Breast epithelium (tissue), 4 donors: ENCODE data around the gene GRIP2. TPM values are rescaled to one million over a fixed set of nuclear protein-coding genes. Genes with fewer than 3 reads are reported as not detected.
A peak's percentile ranks its signal among the peaks of the same experiment; 100 is the strongest.

Experiments
- DNase-seq, 2 donors: peaks; one replicate each; pipeline ENCODE4 v3.0.0-alpha.2; 2019; ENCODE audit warnings: low spot score in 2 of 2
- H3K27ac ChIP-seq, 2 donors: fragments of 200-600 bp; sonication (generic) in 1 of 2; one replicate each; pipeline ENCODE4 v1.5.1; 2016 to 2019; ENCODE audit warnings: mild to moderate bottlenecking in 1 of 2
- H3K27me3 ChIP-seq, 2 donors: fragments of 200-600 bp; sonication (generic) in 1 of 2; one replicate each; pipeline versions ENCODE4 v1.5.1 to v1.6.0; 2017 to 2019; ENCODE audit warnings: control low read depth in 1 of 2, mild to moderate bottlenecking in 1 of 2
- H3K36me3 ChIP-seq: fragments of 200-600 bp; one replicate; pipeline ENCODE4 v1.5.1; 2019
- H3K4me1 ChIP-seq, 2 donors: fragments of 200-600 bp; sonication (generic); one replicate each; pipeline ENCODE4 v1.5.1; 2016 to 2019; ENCODE audit warnings: control low read depth in 1 of 2
- H3K4me3 ChIP-seq, 3 donors: fragments of 200-600 bp; sonication (generic); 1 replicate in 2 of 3; 2 replicates in 1 of 3; pipeline ENCODE4 v1.5.1; 2016 to 2019; ENCODE audit warnings: mild to moderate bottlenecking in 3 of 3, moderate library complexity in 2 of 3
- H3K9me3 ChIP-seq, 2 donors: fragments of 200-600 bp; sonication (generic) in 1 of 2; one replicate each; pipeline ENCODE4 v1.5.1; 2016 to 2019; ENCODE audit warnings: control low read depth in 1 of 2
- POLR2A ChIP-seq: fragments of 450-650 bp; IDR thresholded peaks from one replicate; pipeline ENCODE4 v1.6.1; 2016; ENCODE audit warnings: antibody characterized with exemption, mild to moderate bottlenecking, moderate library complexity
- POLR2AphosphoS5 ChIP-seq, 3 donors: sonication (generic); formaldehyde crosslinking; IDR thresholded peaks; one replicate each; pipeline ENCODE4 v1.6.1; 2017; ENCODE audit warnings: antibody characterized with exemption in 3 of 3
- intact Hi-C: fragments of 100-400 bp; cut with DNase I; formaldehyde crosslinking; loops from one replicate; pipeline ENCODE4 v1.15.1; 2023; ENCODE audit warnings: low total_unique reads
- total RNA-seq, 3 donors: library from RNA; depleted of rRNA; stranded (reverse); fragments of >200 nt; gene quantifications; one replicate each; pipeline ENCODE4 v1.1.0, GENCODE V29; 2016
- TF ChIP-seq, protein P1 (sequence below), 3 donors: fragments of 450-650 bp; IDR thresholded peaks; one replicate each; pipeline ENCODE4 v1.5.1; 2016 to 2017; ENCODE audit warnings: antibody characterized with exemption in 3 of 3, mild to moderate bottlenecking in 3 of 3, moderate library complexity in 3 of 3

Gene GRIP2
- total RNA-seq, 3 donors from 2014 or later, result 0.16 to 0.88 (median 0.33) TPM

DNA sequence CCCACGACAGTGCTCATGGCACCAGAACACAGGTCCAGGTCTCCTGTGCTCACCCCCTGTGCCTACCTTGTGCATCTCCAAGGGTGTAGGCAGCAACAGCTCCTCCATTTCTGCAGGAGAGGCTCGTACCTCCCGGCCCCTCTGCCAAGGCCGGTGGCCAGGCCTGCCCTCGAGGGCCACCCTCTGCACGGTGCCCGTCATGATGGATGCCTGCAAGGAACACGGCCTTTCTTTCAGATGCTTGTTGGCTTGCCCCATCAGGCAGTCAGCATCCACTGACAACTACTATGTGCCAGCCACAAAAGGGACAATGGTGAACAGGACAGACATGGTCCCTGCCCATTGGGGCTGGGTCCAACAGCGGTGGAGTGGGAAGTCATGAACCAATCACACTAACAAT lies 43.8 kb downstream of the GRIP2 start:
- Histone ChIP-seq H3K36me3 (no peaks in the 10 kb centered on the region), H3K27me3 (no peaks in the 10 kb centered on the region), H3K27ac (no peak overlapping the region), H3K4me3 (no peak overlapping the region), H3K9me3 (no peaks in the 10 kb centered on the region), H3K4me1 (no peaks in the 10 kb centered on the region)
- no peak for DNase-seq
- intact Hi-C loops, result no loop called here
- TF ChIP-seq POLR2A (no peak), POLR2AphosphoS5 (IDR thresholded peaks at IDR 0.05) (no peak)
- TF ChIP-seq, protein P1, sequence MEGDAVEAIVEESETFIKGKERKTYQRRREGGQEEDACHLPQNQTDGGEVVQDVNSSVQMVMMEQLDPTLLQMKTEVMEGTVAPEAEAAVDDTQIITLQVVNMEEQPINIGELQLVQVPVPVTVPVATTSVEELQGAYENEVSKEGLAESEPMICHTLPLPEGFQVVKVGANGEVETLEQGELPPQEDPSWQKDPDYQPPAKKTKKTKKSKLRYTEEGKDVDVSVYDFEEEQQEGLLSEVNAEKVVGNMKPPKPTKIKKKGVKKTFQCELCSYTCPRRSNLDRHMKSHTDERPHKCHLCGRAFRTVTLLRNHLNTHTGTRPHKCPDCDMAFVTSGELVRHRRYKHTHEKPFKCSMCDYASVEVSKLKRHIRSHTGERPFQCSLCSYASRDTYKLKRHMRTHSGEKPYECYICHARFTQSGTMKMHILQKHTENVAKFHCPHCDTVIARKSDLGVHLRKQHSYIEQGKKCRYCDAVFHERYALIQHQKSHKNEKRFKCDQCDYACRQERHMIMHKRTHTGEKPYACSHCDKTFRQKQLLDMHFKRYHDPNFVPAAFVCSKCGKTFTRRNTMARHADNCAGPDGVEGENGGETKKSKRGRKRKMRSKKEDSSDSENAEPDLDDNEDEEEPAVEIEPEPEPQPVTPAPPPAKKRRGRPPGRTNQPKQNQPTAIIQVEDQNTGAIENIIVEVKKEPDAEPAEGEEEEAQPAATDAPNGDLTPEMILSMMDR (IDR thresholded peaks at IDR 0.05), result no peak

DNA sequence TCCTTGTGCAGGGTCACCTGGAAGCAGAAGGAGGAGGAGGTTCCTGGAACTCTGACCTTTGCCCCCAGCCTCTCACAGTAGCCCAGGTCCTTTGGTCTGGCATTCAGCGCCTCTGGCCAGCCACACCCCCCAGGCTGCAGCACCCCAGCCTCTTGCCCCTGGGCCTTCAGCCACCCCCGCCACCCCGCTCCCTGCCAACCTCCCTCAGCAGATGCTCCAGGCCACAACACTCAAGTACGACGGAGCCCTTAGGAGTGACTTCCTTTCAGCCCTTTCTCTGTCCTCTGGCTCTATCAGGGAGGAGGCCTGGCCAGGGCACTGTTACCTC lies 45.2 kb downstream of the GRIP2 start:
- intact Hi-C loops, result no loop called here
- H3K9me3 ChIP-seq, result no peaks in the 10 kb centered on the region
- H3K4me1 ChIP-seq, result no peaks in the 10 kb centered on the region
- H3K36me3 ChIP-seq, result no peaks in the 10 kb centered on the region
- DNase-seq, result no peak
- TF ChIP-seq, protein P1 (IDR thresholded peaks at IDR 0.05), result no peak
- TF ChIP-seq POLR2A, result no peak
- TF ChIP-seq POLR2AphosphoS5 (IDR thresholded peaks at IDR 0.05), result no peak
- no peak overlapping the region for H3K27ac ChIP-seq
- H3K27me3 ChIP-seq, result no peaks in the 10 kb centered on the region
- no peak overlapping the region for H3K4me3 ChIP-seq

DNA sequence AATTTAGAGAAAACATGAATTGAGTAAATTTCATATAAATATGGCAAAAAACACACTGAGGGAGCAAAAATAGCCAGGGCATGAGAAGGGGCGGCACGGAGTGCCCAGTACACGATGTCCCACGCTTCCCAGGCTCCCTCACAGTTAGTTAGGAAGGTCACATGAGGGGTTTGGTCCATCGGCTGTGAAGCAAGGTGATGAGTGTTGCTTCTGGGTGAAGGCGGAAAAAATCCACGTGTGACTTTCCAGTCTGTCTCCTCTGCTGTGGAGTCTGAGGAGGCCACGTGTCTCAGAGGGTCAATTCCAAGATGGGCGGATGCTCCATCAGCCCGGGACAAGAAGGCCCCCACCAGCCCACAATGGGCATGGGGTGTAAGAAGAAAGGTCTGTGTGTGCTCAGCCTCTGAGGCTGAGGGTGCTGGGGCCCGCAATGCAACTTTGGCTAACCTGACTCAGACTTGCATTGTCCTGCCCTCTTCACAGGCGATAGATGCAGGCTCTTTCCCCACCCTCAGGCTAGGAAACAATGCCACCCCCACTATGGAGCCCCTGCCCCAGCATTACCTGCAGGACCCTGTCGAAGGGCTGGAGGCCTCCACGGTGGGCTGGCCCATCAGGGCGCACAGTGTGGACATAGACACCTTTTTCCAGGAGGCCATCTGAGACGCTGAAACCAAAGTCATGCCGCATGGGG lies 45.7 kb downstream of the GRIP2 start:
- intact Hi-C loops, result no loop called here
- H3K4me1 ChIP-seq, result no peaks in the 10 kb centered on the region
- H3K9me3 ChIP-seq, result no peaks in the 10 kb centered on the region
- DNase-seq, result no peak
- H3K27me3 ChIP-seq, result no peaks in the 10 kb centered on the region
- TF ChIP-seq, protein P1 (IDR thresholded peaks at IDR 0.05), result no peak
- TF ChIP-seq POLR2A, result no peak
- TF ChIP-seq POLR2AphosphoS5 (IDR thresholded peaks at IDR 0.05), result no peak
- H3K27ac ChIP-seq, result no peak overlapping the region
- no peaks in the 10 kb centered on the region for H3K36me3 ChIP-seq
- H3K4me3 ChIP-seq, result no peak overlapping the region

DNA sequence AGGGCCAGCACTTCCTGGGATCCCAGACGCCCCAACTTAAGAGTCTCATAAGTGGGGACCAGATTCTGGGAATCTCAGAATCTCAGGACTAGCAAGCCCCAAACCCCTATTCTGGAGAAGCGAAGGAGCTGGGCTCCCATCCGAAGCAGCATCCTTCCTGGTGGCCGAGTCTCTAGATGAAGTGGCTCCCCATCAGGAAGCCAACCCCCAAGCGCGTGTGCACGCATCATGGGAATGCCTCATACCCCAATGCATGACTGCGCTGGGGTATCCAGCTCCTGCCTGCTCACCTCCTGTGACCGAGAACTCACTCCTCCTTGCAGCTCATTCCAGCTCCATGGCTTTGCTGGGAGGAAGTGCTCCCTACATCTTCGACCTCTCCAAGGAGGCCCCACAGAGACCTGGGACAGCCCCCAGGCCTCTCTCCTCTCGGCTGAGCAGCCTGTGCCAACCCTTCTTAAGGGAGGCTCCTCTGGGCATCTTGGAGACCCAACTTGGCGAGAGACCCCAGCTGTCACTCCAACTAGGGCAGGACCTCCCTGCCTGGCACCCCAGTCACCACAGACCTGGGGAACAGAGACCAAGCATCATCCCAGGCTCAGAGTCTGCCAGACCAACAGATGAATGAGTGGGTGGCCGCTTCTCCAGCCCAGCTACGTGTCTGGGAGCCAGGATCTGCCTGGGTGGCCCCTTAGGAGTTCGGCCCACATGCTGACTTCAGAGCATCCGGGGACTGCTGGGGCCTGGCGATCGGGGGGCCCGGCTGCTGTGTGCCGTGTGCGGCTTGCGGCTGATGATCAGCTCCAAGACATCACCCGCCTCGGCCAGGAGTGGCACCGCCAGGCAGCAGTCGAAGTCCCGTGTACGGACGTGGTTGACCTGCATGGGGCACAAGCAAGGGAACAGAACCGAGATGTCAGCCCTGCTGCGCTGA lies 46.9 kb downstream of the GRIP2 start:
- H3K4me1 ChIP-seq, result peaks cover 0 to 1% of the 10 kb centered on the region in 2 donors
- DNase-seq, result no peak
- intact Hi-C loops, result no loop called here
- no peaks in the 10 kb centered on the region for H3K36me3 ChIP-seq
- H3K9me3 ChIP-seq, result no peaks in the 10 kb centered on the region
- no peak overlapping the region for H3K4me3 ChIP-seq
- H3K27ac ChIP-seq, result peak overlapping the region in 1 of 2 donors; percentile 3
- TF ChIP-seq POLR2A (no peak), POLR2AphosphoS5 (IDR thresholded peaks at IDR 0.05) (no peak)
- no peaks in the 10 kb centered on the region for H3K27me3 ChIP-seq

DNA sequence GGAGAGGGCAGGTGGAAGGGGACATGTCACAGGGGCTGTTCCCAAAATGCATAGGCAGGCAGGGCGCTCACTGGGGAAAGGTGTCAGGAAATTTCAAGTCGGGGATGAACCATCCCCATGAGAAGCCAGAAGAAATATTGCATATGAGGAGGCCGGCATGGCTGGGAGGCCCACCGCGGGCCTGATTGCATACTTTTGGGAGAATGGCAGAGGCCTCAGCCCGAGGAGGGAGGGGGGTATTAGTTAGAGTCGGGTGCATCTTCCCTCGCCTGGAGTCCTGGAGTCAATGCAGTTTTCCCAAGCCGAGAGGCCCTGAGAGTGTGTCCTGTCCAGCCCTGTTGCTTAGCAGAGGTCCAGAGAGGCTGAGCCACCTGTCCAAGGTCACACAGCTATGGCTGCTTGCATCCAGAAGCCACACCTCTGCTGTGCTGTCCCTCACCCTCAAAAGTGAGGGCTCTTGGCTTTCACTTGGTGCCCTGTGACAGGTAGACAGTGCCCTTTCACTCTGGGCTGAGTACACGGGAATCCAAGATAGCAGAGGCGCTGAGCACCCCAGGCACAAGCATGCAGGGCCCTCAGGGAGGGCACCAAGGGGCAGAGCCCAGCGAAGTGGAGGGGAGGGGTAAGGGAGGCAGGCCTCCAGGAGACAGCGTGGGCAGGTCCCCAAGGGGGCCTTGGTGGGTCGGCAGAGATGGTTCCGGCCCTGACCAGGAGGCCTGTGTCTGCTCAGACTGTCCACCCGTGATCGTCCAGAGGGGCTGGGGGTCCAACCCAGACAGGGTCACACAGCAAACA lies 48.5 kb downstream of the GRIP2 start:
- TF ChIP-seq POLR2A (no peak), POLR2AphosphoS5 (IDR thresholded peaks at IDR 0.05) (no peak)
- TF ChIP-seq, protein P1 (IDR thresholded peaks at IDR 0.05), result no peak
- DNase-seq, result no peak
- intact Hi-C loops, result no loop called here
- no peaks in the 10 kb centered on the region for H3K27me3 ChIP-seq
- H3K4me3 ChIP-seq, result no peak overlapping the region
- H3K36me3 ChIP-seq, result no peaks in the 10 kb centered on the region
- no peak overlapping the region for H3K27ac ChIP-seq
- H3K4me1 ChIP-seq, result peaks cover 0 to 4% of the 10 kb centered on the region in 2 donors
- no peaks in the 10 kb centered on the region for H3K9me3 ChIP-seq
